ENCODE results near the gene KLHL29. TPM values are rescaled to one million over a fixed set of nuclear protein-coding genes. Genes with fewer than 3 reads are reported as not detected.

Gene KLHL29
- total RNA-seq, 1 experiment from 2014 or later = 16.7 TPM

DNA sequence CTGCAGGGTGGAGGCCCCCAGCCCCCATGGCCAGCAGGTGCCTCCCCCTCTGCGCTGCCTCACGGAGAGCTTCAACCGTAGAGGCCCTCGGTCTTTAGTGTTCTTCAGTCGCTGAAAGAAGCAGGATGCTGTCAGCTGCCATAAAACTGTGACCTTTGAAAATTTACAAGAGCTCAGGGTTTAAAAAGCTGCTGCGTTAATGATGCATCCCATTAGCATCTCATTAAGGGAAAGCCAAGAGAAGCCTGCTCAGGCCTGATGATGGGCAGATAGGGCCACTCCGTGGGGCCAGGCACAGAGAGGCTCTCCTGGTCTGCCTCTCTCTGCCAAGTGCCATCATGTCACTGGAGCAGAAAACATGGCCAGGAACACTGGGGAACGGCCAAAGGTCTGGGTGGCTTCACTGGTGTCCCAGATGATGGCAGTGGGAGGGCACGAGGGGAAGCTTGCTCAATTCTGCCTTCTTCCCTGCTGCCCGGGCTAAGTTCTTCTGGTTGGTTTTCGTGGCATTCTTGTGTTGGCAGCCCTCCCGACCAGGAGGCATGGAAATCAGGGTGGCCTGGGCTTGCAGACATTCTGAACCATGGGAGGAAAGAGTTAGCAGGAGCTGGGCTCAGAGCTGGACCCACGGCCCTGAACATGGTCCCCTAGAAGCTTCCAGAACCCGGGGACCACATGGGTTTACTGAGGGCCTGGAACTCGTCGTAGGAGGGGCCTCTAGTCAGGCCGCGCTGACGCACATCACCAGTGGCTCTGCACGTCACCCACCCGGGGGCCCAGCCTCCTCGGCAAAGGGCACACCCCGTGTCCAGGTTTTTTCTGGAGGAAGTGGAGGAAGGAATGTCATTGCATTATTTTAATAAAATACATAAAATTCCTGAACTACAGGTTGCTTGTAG lies 250.7 kb downstream of the KLHL29 start:
- POLR2A ChIA-PET = no interaction called here
- no TSS peak for BruUV-seq (replicated peaks)
- CTCF ChIA-PET = interaction anchor here (1.2 kb wide), 1 partner anchor 11 kb away, joined by 3 read pairs; no protein-coding TSS in a partner anchor
- H3K27me3 ChIP-seq (ENCODE audit: insufficient read depth, low read length) = no peaks in the 10 kb centered on the region
- ATAC-seq (no peak), DNase-seq (ENCODE audit: low read depth, low spot score) (no peak)
- no peak overlapping the region for H3K4me2 ChIP-seq (ENCODE audit: low read length)
- no peak for TF ChIP-seq CEBPB (IDR thresholded peaks at IDR 0.05; ENCODE audit: low read depth)
- TF ChIP-seq EZH2phosphoT487 (IDR thresholded peaks at IDR 0.05; ENCODE audit: borderline replicate concordance) = no peak
- no peak for TF ChIP-seq CBX3 (IDR thresholded peaks at IDR 0.05; ENCODE audit: low read depth)
- no peak for TF ChIP-seq EZH2 (IDR thresholded peaks at IDR 0.05)
- TF ChIP-seq TCF7L2 (IDR thresholded peaks at IDR 0.05; ENCODE audit: borderline replicate concordance, extremely low read depth, insufficient read depth, insufficient read length) = no peak
- TF ChIP-seq RAD21 (IDR thresholded peaks at IDR 0.05; ENCODE audit: low read depth) = no peak
- no peak for TF ChIP-seq ZFX (IDR thresholded peaks at IDR 0.05)
- no peak overlapping the region for H2AFZ ChIP-seq (ENCODE audit: low read depth, low read length, poor library complexity, severe bottlenecking)
- no peaks in the 10 kb centered on the region for H3K9me3 ChIP-seq (ENCODE audit: control insufficient read depth in 1 of 2, insufficient read depth in 1 of 2, low read depth in 1 of 2, low read length in 2 of 2)
- RAD21 ChIA-PET (ENCODE audit: low non-redundant PET in 1 of 2, low total read pairs in 2 of 2, uncharacterized antibody in 2 of 2, unreplicated experiment in 2 of 2) = interaction anchor here in 1 of 2 experiments (0.6 kb wide), 1 partner anchor 37 kb away, joined by 4 read pairs; no protein-coding TSS in a partner anchor
- H4K20me1 ChIP-seq (ENCODE audit: insufficient read depth) = no peaks in the 10 kb centered on the region
- no peaks in the 10 kb centered on the region for H3K9me2 ChIP-seq (ENCODE audit: insufficient read depth)
- no peaks in the 10 kb centered on the region for H3K36me3 ChIP-seq (ENCODE audit: control insufficient read depth in 1 of 2, insufficient read depth in 2 of 2, low read length in 2 of 2)
- no peak overlapping the region for H3K27ac ChIP-seq (ENCODE audit: low read depth, low read length)
- intact Hi-C loops (cut with micrococcal nuclease) = no loop called here
- no peak overlapping the region for H3K9ac ChIP-seq (ENCODE audit: low read length)
- no peaks in the 10 kb centered on the region for H3K79me2 ChIP-seq (ENCODE audit: insufficient read depth, low read length)
- H3K4me1 ChIP-seq (ENCODE audit: control insufficient read depth in 1 of 2, insufficient read depth in 2 of 2, low read length in 2 of 2) = no peaks in the 10 kb centered on the region
- H3K4me3 ChIP-seq (replicated peaks in 1 of 2; ENCODE audit: low read depth in 1 of 2, low read length in 2 of 2) = no peak overlapping the region

DNA sequence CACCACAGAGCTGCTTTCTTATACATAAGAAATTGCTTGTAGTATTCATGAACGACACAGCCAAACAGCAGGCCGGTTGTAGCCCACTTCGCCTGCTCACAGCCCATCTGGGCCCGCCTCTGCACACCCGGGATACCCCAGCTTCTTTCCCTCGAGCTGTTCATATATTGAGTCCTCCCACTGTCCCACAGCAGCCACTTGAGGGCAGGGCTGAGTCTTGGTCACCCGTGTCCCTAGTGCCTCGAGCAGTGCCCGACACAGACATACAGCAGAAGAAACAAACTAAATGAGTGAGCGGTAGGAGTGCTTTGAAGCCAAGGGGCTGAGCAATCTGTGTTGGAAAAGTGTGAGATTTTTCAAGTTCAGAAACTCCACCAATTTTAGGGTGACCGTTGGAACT lies 251.4 kb downstream of the KLHL29 start:
- Histone ChIP-seq H3K4me3 (replicated peaks in 1 of 2; ENCODE audit: low read depth in 1 of 2, low read length in 2 of 2) (no peak overlapping the region), H3K27me3 (ENCODE audit: insufficient read depth, low read length) (no peaks in the 10 kb centered on the region), H3K27ac (ENCODE audit: low read depth, low read length) (no peak overlapping the region), H3K36me3 (ENCODE audit: control insufficient read depth in 1 of 2, insufficient read depth in 2 of 2, low read length in 2 of 2) (no peaks in the 10 kb centered on the region), H3K4me1 (ENCODE audit: control insufficient read depth in 1 of 2, insufficient read depth in 2 of 2, low read length in 2 of 2) (no peaks in the 10 kb centered on the region), H2AFZ (ENCODE audit: low read depth, low read length, poor library complexity, severe bottlenecking) (no peak overlapping the region), H3K9ac (ENCODE audit: low read length) (no peak overlapping the region), H3K79me2 (ENCODE audit: insufficient read depth, low read length) (no peaks in the 10 kb centered on the region), H3K9me2 (ENCODE audit: insufficient read depth) (no peaks in the 10 kb centered on the region), H3K4me2 (ENCODE audit: low read length) (no peak overlapping the region), H3K9me3 (ENCODE audit: control insufficient read depth in 1 of 2, insufficient read depth in 1 of 2, low read depth in 1 of 2, low read length in 2 of 2) (no peaks in the 10 kb centered on the region), H4K20me1 (ENCODE audit: insufficient read depth) (no peaks in the 10 kb centered on the region)
- no TSS peak for BruUV-seq (replicated peaks)
- CTCF ChIA-PET = interaction anchor here (1.2 kb wide), 1 partner anchor 12 kb away, joined by 3 read pairs; no protein-coding TSS in a partner anchor
- TF ChIP-seq, protein P1, sequence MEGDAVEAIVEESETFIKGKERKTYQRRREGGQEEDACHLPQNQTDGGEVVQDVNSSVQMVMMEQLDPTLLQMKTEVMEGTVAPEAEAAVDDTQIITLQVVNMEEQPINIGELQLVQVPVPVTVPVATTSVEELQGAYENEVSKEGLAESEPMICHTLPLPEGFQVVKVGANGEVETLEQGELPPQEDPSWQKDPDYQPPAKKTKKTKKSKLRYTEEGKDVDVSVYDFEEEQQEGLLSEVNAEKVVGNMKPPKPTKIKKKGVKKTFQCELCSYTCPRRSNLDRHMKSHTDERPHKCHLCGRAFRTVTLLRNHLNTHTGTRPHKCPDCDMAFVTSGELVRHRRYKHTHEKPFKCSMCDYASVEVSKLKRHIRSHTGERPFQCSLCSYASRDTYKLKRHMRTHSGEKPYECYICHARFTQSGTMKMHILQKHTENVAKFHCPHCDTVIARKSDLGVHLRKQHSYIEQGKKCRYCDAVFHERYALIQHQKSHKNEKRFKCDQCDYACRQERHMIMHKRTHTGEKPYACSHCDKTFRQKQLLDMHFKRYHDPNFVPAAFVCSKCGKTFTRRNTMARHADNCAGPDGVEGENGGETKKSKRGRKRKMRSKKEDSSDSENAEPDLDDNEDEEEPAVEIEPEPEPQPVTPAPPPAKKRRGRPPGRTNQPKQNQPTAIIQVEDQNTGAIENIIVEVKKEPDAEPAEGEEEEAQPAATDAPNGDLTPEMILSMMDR (IDR thresholded peaks at IDR 0.05 in 2 of 3, conservative IDR thresholded peaks at IDR 0.05 in 1 of 3; ENCODE audit: borderline replicate concordance in 1 of 3, insufficient read depth in 1 of 3, low read depth in 2 of 3, low read length in 2 of 3) = peak in 2 of 3 experiments; percentile 10 to 28; a peak in 3 of 6 replicates
- TF ChIP-seq SRF (IDR thresholded peaks at IDR 0.05; ENCODE audit: low read depth) = no peak
- TF ChIP-seq RAD21 (IDR thresholded peaks at IDR 0.05; ENCODE audit: low read depth) = peak; percentile 25; the same call in 1 of the 2 replicates
- intact Hi-C loops (cut with micrococcal nuclease) = no loop called here
- peak; percentile 81 for ATAC-seq
- RAD21 ChIA-PET (ENCODE audit: low non-redundant PET in 1 of 2, low total read pairs in 2 of 2, uncharacterized antibody in 2 of 2, unreplicated experiment in 2 of 2) = interaction anchor here in 1 of 2 experiments (0.6 kb wide), 1 partner anchor 36 kb away, joined by 4 read pairs; no protein-coding TSS in a partner anchor
- DNase-seq (ENCODE audit: low read depth, low spot score) = no peak
- POLR2A ChIA-PET = no interaction called here
